Uterus (tissue), 4 donors: Measurements from ENCODE around the gene RNU1-2. TPM values are rescaled to one million over a fixed set of nuclear protein-coding genes. Genes with fewer than 3 reads are reported as not detected.
"Not testable (repeated sequence)": the region's sequence is repeated elsewhere in the genome, so short reads cannot be mapped to it uniquely, and the experiment has no call there.

Source experiments
- DNase-seq, 2 donors: peaks; one replicate each; pipeline ENCODE4 v3.0.0-alpha.2; 2019 to 2020
- H3K27ac ChIP-seq, 2 donors: fragments of 200-600 bp; sonication (generic); 1 replicate in 1 of 2; 2 replicates in 1 of 2; pipeline ENCODE4 v1.5.1; 2016 to 2018
- H3K27me3 ChIP-seq, 2 donors: fragments of 200-600 bp; sonication (generic); one replicate each; pipeline ENCODE4 v1.5.1; 2018 to 2019; ENCODE audit warnings: control low read depth in 1 of 2
- H3K36me3 ChIP-seq, 2 donors: fragments of 200-600 bp; sonication (generic); one replicate each; pipeline ENCODE4 v1.5.1; 2019; ENCODE audit warnings: control low read depth in 1 of 2
- H3K4me1 ChIP-seq, 2 donors: fragments of 200-600 bp; sonication (generic); one replicate each; pipeline ENCODE4 v1.5.1; 2018 to 2019; ENCODE audit warnings: control low read depth in 1 of 2
- H3K4me3 ChIP-seq, 2 donors: fragments of 200-600 bp; sonication (generic); 1 replicate in 1 of 2; 2 replicates in 1 of 2; pipeline ENCODE4 v1.5.1; 2018 to 2019; ENCODE audit warnings: mild to moderate bottlenecking in 1 of 2
- H3K9me3 ChIP-seq, 2 donors: fragments of 200-600 bp; sonication (generic); one replicate each; pipeline ENCODE4 v1.5.1; 2019; ENCODE audit warnings: control low read depth in 1 of 2
- POLR2A ChIP-seq, 2 donors: fragments of 450-650 bp; IDR thresholded peaks; one replicate each; pipeline ENCODE4 v1.6.1; 2016; ENCODE audit warnings: antibody characterized with exemption in 2 of 2, mild to moderate bottlenecking in 1 of 2, moderate library complexity in 1 of 2
- intact Hi-C: fragments of 100-400 bp; cut with DNase I; formaldehyde crosslinking; loops from one replicate; pipeline ENCODE4 v1.15.1; 2023; ENCODE audit warnings: low total_unique reads
- total RNA-seq, 4 donors: library from RNA; depleted of rRNA in 3 of 4; stranded (reverse); fragments of >200 nt in 3 of 4; gene quantifications; one replicate each; pipeline versions ENCODE4 v1.1.0 to v1.2.4, GENCODE V29; 2014 to 2023
- TF ChIP-seq, protein P1 (sequence below), 4 experiments: fragments of 200-600 bp in 2 of 4; fragments of 450-650 bp in 2 of 4; sonication (generic) in 2 of 4; IDR thresholded peaks; one replicate each; pipeline ENCODE4 v1.5.1; 2016 to 2019; ENCODE audit warnings: antibody characterized with exemption in 4 of 4, mild to moderate bottlenecking in 2 of 4, moderate library complexity in 1 of 4
- donor health status: DM: yes; HTN: yes; CAD: no.

RNU1-2 gene
- total RNA-seq, 4 donors from 2014 or later: under 0.01 to 2,125 (median under 0.01) TPM

DNA sequence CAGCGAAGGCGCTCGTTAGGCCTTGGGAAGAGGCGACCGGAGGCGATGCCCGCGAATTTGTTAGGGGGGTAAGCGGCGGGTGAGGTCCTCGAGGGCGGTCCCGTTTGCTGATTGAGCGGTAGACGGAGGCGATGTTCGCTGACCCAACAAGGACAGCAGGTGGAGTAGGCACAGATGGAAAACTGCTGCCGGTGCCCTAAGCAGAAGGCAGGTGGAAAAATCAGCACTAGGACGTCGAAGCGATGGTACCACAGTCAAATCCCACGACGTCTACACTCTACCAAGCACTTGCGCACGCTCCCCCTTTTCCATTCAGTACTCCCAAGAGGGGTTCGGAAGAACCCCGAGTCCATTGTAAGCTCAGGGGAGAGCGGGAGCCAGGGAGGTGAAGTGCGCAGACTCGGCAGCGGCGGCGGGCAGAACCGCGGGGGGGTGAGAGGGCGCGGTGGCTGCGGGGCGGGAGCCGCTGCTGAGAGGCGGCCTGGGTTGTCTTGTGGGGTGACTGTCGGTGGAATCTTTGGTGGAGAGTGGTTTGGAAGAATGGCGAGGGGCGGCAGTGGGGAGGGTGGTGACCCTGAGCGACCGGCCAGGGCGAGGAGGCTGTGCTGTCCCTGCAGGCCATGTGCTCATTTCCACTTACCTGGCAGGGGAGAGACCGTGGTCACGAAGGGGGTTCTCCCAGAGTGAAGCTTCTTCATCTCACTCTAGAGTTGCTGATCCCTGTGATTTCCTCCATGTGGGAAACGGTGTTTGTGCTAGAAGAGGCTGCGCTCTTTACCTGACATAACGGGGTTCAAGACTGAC is 22.5 kb upstream of the RNU1-2 start:
- not testable (repeated sequence) for H3K27me3 ChIP-seq

DNA sequence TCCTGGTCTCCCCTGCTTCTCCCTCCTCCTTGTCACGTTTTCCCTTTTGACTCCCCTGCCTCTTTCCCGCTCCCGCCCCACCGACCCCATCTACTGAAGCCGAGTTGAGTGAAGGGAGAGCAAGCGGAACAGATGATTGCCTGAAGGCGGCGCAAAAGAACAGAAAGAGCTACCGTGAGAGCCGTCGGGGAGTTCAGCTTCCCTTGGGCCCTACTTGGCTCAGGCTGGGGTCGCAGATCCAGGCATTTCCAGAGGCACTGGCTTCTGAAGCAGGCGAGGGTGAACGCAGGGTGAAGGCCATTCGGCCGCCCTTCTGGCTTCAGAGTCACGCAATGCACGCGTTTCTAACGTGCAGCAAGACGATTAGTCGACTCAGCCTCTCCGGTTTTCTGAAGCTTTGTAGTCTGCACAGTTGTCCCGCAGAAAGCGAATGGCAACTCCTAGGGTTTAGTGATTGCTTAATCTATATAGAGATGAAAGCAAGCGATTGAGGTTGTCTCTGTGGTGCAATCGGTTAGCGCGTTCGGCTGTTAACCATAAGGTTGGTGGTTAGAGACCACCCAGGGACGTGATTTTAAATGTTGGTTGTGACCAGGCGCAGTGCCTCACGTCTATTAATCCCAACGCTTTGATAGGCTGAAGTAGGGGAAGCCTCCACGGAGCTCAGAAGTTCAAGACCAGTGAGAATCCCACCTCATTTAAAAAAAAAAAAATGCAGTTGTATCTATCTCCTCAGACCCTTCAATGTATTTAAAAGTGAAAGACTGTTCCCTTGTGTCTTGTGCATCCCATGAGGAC is 20.6 kb upstream of the RNU1-2 start:
- DNase-seq: not testable (repeated sequence)

More for the DNA sequence above, 22.5 kb upstream of the RNU1-2 start:
- peak; percentile 71 for DNase-seq
- Histone ChIP-seq H3K27ac (peak overlapping the region in 1 of 2 donors; percentile 62), H3K4me3 (peak overlapping the region in 1 of 2 donors; percentile 16)
- H3K4me1 ChIP-seq, intact Hi-C loops, H3K9me3 ChIP-seq, H3K36me3 ChIP-seq: not testable (repeated sequence)

DNA sequence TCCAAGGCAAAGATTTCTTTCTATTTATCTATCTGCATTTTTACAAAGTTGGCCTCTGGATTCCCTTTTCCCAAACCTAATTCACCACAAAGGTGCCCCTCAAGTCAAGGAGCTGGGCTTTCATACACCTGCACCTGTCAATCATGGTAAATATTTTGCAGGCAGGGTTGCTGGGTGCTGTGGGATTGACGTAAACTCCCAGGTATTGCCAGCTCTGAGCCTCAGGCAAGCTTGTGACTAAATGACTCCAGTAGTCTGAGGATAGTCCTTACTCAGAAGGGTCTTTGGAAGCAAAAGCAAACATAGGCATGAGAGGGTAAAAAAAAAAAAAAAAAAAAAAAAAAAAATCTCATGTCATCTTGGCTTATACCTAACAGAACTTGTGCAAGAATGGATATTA is 14.0 kb upstream of the RNU1-2 start:
- H3K27ac ChIP-seq, H3K9me3 ChIP-seq, H3K36me3 ChIP-seq, H3K4me1 ChIP-seq, intact Hi-C loops, H3K4me3 ChIP-seq, H3K27me3 ChIP-seq, DNase-seq: not testable (repeated sequence)

More for the DNA sequence above, 20.6 kb upstream of the RNU1-2 start:
- H3K27ac ChIP-seq, H3K9me3 ChIP-seq, H3K4me3 ChIP-seq, H3K4me1 ChIP-seq, H3K36me3 ChIP-seq, intact Hi-C loops: not testable (repeated sequence)
- peaks cover 0 to 10% of the 10 kb centered on the region in 2 donors for H3K27me3 ChIP-seq

DNA sequence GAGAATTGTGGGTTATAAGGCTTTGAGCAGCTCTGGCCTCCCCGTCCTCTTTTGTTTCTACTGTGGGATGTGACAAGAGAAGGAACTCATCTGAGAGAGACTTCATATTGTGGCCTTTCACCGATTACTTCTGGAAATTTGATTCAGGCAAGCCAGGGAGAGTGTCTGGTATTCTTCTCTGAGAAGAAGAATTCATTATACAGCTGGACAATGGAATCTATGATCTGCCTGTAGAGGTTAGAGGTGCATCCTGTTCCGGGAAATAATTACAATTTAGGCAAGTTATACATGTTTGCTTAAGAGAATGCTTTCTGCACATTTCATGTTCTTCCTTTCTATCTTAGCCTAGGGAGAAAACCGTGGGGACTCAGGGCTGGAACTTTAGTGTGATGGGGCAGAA is 12.8 kb upstream of the RNU1-2 start:
- intact Hi-C loops: no loop called here
- Histone ChIP-seq H3K4me1 (no peaks in the 10 kb centered on the region), H3K27ac (no peak overlapping the region), H3K27me3 (peaks cover 0 to 3% of the 10 kb centered on the region in 2 donors), H3K36me3 (no peaks in the 10 kb centered on the region), H3K4me3 (no peak overlapping the region), H3K9me3 (no peaks in the 10 kb centered on the region)
- TF ChIP-seq, protein P1, sequence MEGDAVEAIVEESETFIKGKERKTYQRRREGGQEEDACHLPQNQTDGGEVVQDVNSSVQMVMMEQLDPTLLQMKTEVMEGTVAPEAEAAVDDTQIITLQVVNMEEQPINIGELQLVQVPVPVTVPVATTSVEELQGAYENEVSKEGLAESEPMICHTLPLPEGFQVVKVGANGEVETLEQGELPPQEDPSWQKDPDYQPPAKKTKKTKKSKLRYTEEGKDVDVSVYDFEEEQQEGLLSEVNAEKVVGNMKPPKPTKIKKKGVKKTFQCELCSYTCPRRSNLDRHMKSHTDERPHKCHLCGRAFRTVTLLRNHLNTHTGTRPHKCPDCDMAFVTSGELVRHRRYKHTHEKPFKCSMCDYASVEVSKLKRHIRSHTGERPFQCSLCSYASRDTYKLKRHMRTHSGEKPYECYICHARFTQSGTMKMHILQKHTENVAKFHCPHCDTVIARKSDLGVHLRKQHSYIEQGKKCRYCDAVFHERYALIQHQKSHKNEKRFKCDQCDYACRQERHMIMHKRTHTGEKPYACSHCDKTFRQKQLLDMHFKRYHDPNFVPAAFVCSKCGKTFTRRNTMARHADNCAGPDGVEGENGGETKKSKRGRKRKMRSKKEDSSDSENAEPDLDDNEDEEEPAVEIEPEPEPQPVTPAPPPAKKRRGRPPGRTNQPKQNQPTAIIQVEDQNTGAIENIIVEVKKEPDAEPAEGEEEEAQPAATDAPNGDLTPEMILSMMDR (IDR thresholded peaks at IDR 0.05): no peak
- no peak for TF ChIP-seq POLR2A (IDR thresholded peaks at IDR 0.05)
- DNase-seq: no peak

DNA sequence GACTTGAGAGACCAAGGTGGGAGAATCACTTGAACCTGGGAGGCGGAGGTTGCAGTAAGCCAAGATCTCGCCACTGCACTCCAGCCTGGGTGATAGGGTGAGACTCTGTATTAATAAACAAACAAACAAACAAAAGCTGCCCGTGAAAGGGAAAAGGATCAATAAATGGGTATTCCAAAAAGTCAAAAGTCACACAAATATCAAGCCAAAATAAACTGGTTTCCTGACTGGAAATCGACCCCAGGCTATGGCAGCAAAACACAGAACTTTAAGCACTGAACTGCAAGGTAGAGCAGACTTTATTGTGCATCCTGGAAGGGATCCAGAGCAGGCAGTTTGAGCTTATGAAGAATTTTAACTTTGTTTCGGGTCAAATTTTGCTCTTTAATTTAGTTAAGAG is 11.3 kb upstream of the RNU1-2 start:
- H3K9me3 ChIP-seq, intact Hi-C loops, H3K36me3 ChIP-seq, H3K4me1 ChIP-seq, H3K27me3 ChIP-seq, H3K4me3 ChIP-seq, DNase-seq, H3K27ac ChIP-seq: not testable (repeated sequence)

DNA sequence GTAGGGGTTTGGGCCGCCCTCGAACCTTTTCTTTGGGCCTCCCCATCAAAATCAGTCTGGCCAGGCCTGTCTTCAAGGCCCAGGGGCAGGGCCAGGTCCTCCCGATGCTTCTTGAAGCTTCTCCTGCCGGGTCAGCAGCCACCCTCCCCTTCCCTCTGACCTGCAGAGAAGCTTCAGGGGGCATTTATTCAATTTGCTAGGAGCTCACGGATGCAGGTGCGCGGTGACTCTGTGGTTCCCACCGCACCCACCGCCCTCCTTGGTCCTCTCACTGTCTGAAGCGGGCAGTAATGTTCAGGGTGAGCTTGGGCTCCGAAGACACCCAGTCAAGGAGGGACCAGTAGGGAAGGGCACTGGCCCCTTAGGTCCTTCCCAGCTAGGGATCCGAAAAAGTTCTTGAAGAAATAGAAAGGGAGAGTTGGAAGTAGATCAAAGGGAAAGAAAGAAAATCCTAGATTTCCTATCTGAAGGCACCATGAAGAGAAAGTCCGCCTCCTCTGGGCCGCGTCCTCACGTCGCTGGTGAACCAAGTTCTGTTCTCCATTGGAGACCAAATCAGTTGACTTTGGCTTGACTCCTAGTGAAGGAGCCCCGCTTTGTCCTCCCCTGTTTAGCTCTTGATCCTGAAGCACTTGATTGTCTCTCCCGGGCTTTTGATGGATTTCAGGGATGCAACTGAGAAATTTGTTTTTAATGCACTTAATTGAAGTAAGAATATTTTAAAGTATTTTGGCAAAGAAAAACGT is 8.7 kb upstream of the RNU1-2 start:
- Histone ChIP-seq H3K27me3 (no peaks in the 10 kb centered on the region), H3K36me3 (no peaks in the 10 kb centered on the region), H3K4me3 (no peak overlapping the region), H3K27ac (no peak overlapping the region), H3K9me3 (no peaks in the 10 kb centered on the region), H3K4me1 (no peaks in the 10 kb centered on the region)
- TF ChIP-seq, protein P1 (IDR thresholded peaks at IDR 0.05): no peak
- no peak for TF ChIP-seq POLR2A (IDR thresholded peaks at IDR 0.05)
- intact Hi-C loops: no loop called here
- DNase-seq: no peak
